GM19467 (cell line): Measurements from ENCODE around the gene C11orf54.
A peak's percentile ranks its signal among the peaks of the same experiment; 100 is the strongest.
"Not testable (repeated sequence)": the region's sequence is repeated elsewhere in the genome, so short reads cannot be mapped to it uniquely, and the experiment has no call there.

Experiments
- ATAC-seq: cut with Tn5 transposase; IDR thresholded peaks from one replicate; pipeline ENCODE4 v1.9.1; 2021; ENCODE audit warnings: mild to moderate bottlenecking, moderate library complexity; ENCODE audit not compliant: unreplicated experiment

Gene C11orf54

DNA sequence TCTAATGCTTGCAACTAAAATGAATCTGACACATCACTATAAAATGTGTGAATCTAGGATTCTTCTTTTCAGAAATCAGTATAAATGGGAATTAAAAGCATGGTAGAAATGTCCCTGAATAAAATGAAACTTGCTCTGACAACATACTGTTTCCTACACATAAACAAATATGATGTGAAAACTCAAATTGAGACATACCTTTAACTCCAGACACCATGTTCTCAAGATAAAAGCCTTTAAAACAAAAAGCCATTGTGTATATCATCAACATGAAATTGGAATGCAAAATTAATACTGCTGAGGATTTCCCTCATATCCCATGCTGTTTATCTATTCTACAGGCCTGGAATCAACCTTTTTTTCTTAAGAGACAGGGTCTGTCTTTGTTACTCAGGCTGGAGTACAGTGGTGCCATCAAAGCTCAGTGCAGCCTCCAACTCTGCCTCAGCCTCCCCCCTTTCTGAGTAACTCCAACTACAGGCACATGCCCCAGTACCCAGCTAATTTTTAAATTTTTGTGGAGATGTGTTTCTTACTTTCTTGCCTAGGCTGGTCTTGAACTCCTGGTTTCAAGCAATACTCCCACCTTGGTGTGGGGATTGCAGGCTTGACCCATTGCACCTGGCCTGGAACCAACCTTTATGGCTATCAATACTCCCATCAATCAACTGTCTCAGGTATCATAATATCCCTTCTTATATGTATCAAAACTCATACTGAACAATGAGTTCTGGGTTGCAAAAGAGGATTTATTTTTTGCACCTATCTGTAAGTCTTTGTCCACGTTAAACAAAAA lies 6.8 kb upstream of the C11orf54 start:
- no peak for ATAC-seq

DNA sequence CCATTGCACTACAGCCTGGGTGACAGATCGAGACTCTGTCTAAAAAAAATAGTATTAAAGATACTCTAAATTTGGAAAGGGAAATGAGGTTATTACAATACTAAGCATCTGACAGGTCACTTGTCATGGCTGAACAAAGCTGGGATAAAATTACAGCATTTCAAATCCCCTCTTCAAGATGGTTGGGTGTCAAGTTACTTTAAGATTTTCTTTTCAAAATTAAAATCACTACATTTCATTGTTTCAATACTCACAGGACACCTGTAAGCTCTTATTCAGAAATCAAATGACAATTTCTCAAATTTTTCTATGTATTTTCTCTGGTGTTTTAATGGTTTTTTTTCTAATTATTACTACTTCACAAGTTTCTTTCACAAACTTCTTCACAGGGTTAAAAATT lies 5.8 kb upstream of the C11orf54 start:
- ATAC-seq, result no peak

DNA sequence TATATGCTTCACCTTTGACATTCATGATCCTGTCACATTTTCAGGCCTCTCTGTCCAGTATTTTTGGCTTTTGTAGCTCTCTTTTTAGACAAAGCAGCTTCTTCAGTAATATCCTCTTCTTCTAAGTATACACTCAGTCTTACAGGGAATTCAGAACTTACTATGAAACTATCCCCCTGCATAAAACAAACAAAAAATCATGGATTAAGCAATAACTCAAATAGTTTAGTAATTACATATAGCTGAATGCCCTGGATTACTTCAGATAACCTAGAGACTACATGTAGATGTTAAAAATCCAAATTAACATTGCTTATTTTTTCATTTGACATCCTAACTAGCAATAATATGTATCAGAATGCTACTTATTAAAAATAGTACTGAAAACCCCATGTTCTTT lies 5.3 kb upstream of the C11orf54 start:
- ATAC-seq, result no peak

DNA sequence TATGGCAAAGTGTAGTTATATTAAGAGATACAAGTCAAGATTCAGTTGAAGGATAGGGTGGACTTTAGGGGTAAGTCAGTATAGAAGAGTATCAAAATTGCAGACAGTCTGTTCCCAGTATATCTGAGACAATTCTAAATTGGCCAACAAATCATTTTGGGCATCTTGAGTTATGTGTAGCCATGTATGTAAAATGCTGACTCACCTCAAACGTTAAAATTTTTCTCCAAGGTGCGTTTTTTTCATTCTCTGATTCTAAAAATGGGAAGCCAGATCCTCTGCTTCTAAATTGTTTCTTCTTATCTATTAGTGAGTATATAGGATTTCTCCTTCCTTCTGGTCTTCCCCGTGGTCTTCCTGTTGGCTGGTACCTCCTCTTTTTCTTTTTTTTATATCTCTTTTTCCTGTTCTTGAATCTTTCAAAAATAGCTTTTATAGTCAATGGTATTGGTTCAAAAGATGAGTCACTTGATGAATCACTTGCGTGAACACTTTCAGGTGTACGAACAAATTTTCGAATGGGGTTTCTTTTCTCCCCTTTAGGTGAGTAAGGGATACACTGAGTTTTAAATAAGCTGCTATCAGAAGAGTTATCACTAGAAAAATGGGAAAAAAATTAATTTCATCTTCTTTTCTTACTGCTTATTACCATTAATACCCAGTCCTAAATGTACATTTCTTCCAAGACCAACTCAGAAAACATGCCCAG lies 3.4 kb upstream of the C11orf54 start:
- ATAC-seq, result no peak

DNA sequence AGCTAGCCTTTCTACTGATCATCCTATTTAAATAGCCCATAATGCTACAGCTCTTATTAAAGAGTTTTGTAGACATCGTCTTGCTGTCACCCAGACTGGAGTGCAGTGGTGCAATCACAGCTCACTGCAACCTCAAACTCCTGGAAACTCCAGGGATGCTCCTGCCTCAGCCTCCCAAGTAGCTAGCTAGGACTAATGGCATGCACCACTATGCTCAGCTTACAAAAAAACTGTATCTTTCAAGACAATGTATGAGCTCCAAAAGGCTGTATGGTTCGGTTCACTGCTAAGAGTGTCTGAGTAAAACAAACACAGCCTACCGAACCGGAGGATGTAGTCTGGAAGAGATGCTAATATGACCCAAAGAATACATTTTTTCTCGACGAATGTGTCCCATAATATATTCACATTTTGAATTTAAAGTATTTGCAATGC lies 2.8 kb upstream of the C11orf54 start:
- no peak for ATAC-seq

DNA sequence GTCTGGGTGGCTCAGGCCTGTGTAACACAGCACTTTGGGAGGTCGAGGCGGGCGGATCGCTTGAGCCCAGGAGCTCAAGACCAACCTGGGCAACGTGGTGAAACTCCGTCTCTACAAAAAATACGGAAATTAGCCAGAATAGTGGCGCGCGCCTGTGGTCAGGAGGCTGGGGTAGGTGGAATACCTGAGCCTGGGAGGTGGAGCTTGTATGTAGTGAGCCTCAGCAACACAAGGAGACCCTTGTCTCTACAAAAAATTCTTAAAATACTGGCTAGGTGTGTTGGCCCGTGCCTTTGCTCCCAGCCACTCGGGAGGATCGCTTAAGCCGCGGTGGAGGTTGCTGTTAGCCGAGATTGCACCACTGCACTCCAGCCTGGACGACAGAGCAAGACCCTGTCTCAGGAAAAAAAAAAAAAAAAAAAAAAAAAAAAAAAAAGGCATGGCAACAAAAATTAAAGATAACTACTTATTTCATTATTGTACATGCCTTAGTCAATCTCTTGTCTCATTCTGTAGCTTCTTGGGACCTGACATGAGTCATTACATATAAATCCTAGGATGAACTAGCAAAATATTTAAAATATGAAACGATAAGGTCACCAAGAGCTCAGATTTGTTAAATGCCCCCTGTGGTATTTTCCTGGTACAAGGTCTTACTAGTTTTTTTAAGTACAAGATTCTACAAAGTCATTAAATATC lies 1.3 kb upstream of the C11orf54 start:
- ATAC-seq, result no peak

DNA sequence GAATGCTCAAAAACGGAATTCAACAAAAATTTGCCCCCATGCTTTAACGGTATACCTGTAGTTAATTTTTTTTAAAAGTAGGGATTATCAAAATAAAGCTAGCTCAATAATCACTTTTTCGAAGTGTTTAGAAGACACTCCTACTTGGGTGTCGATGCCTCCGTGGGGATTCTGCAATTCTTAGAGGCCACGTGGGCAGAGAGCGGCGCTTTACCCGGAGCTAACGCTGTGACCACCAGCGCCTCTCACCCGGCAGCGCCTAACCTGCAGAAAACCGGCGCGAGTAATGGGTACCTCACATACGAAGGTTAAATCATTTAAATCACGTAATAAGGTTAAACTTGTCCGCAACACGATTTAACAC lies 760 bp upstream of the C11orf54 start:
- ATAC-seq, result no peak

DNA sequence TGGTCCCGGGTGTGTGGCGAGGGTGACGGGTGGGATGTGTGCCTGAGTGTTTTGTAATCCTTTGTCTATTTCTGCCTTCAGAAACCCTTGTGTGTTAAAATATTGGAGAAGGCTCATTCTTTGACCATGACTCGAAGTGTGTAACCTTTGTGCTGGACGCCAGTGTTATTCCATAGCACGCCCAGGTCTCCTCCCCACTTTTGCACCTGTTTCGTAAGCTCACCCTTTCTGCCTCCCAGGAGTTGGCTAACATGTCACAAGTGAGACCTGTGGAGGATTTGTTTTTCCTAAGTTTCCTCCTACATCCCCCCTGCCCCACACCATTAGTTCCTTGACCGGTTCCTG lies 382 bp downstream of the C11orf54 start:
- ATAC-seq, result peak; percentile 16

DNA sequence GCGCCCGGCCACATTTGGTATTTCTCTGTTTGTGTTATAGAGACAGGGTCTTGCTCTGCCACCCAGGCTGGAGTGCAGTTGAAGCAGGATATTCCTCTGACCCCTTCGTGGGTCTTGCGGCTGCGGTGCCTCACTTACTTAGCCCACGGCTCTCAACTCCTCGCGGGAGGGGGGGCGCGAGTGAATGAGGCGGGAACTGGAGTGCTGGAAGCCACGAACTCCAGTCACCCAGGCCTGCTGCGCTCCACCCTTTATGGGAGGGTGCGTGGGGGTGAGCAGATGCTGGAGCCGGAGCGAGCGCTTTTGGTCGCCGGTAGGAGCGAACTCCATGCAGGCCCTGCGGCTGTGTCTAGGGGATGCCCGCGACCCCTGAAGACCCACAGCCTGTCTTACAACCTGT lies 1.8 kb downstream of the C11orf54 start:
- ATAC-seq, result no peak

DNA sequence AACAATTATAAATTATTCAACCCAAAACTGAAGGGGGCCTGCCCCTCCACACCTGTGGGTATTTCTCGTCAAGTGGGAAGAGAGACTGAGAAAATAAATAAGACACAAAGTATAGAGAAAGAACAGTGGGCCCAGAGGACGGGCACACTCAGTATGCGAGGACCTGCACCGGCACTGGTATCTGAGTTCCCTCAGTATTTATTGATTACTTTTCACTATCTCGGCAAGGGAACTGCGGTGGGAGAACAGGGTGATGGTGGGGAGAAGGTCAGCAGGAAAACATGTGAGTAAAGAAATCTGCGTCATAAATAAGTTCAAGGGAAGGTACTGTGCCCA lies 3.2 kb downstream of the C11orf54 start:
- no peak for ATAC-seq

DNA sequence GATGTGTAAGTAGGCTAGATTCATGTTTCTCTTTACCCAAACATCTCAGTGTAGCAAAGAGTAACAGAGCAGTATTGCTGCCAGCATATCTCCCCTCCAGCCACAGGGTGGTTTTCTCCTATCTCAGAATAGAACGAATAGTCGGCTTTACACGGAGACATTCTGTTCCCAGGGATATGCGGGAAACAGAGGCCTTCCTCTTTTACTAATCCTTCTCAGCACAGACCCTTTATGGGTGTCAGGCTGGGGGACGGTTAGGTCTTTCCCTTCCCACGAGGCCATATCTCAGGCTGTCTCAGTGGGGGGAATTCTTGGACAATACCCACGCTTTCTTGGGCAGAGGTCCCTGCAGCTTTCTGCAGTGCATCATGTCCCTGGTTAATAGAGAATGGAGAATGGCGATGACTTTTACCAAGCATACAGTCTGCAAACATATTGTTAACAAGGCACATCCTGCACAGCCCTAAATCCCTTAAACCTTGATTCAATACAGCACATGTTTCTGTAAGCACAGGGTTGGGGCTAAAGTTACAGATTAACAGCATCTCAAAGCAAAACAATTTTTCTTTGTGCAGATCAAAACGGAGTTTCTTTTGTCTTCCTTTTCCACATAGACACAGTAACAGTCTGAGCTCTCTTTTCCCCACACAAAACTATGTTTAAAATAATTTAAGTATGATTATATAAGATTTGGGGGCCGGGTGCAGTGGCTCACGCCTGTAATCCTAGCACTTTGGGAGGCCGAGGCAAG lies 3.7 kb downstream of the C11orf54 start:
- ATAC-seq, result not testable (repeated sequence)

DNA sequence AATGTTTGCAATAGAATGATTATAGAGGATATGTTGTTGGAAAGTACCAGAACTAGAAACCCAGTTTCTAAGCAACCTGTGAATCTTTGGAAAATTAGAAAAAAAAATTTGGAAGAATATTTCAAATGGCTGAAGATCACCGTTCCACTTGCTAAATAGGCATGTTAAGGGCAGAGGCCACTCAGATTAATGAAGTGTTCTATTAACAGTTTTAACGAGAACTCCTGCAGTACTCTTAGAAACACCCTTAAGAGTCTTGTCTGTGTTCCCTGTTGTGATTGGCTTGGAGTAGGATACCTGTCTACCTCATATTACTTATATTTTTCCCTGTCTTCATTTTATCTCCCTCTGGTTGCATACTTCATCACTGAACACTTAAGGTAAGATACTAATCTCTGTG lies 4.6 kb downstream of the C11orf54 start:
- ATAC-seq, result no peak

DNA sequence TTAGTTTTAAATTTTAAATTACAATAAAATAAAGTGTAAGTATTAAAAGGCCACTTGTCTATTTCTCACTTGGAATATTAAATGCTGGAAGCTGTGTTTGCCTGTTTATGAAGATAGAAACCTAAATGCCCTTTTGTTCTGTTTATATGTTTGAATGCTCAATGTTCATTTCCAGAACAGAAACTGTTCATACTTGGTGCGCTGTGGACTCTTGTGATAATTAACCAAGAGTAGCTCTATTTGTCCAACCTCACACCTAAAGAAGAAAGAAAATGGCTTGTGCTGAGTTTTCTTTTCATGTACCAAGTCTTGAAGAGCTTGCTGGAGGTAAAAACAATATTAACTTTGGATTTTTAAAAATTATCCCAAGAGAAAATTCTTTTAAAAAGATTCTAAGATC lies 5.7 kb downstream of the C11orf54 start:
- ATAC-seq, result peak; percentile 88

DNA sequence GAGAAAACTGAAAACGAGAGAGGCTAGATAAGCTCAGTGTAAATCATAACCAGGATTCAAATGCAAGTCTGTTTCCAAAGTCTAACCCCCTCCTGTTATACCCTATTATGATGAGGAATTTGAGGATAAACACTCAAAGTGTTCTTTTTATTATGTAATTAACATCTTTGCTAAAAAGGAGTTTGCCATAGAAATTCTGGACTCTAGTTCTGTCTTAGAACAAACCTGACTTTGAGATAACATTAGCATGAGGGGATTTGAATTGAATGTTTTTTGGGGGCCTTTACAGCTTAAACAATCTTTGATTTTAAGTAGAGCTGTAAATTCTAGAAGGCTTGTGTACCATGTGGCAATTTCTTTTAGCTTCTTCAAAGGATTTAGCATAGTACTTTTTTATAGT lies 9.5 kb downstream of the C11orf54 start:
- no peak for ATAC-seq

DNA sequence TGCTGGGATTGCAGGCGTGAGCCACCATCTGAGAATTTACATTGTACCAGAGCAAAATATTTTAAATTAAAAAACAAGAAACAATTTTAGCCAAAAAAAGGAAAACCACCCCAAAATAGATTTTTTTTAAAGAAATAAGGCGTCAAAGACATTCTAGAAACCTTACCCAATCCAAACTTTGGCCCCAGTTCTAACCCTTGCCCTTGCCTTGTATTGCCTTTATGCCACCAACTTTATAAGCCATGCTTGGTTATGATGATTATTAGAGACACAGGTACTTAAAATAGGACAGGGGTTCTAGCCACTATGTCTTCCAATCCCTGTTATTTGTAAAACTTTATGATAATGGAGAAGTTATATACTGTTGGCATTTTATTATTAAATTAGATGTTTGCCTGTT lies 11.8 kb downstream of the C11orf54 start:
- ATAC-seq, result no peak

DNA sequence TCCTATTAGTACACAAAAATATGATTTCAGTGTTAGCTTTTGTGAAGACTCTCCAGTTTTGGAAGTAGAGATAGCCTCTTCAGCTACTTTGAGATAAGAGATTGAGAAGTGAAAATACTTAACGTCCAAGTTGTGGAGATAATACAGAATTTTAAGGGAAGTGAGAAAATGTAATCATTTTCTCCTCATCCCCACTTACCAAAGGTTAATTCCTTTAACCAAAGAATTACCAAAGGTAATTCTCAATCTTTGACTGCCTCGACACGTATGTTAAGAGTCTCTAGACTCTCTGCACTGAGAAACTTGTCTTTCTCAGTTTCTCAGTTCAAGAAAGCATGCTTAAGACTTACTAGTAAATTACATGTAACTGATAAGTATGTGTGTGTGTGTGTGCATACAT lies 15.3 kb downstream of the C11orf54 start:
- ATAC-seq, result no peak

DNA sequence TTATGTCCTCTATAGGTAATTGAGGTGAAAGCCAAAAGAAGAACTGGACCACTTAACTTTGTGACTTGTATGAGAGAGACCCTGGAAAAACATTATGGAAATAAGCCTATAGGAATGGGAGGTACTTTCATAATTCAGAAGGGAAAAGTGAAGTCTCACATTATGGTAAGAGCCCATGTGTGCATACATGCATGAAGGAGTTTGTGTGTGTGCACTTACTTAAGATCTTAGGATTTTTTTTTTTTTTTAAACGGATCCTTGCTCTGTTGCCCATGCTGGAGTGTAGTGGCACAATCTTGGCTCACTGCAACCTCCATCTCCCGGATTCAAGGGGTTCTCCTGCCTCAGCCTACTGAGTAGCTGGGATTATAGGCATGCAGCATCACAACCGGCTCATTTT lies 15.8 kb downstream of the C11orf54 start:
- no peak for ATAC-seq

DNA sequence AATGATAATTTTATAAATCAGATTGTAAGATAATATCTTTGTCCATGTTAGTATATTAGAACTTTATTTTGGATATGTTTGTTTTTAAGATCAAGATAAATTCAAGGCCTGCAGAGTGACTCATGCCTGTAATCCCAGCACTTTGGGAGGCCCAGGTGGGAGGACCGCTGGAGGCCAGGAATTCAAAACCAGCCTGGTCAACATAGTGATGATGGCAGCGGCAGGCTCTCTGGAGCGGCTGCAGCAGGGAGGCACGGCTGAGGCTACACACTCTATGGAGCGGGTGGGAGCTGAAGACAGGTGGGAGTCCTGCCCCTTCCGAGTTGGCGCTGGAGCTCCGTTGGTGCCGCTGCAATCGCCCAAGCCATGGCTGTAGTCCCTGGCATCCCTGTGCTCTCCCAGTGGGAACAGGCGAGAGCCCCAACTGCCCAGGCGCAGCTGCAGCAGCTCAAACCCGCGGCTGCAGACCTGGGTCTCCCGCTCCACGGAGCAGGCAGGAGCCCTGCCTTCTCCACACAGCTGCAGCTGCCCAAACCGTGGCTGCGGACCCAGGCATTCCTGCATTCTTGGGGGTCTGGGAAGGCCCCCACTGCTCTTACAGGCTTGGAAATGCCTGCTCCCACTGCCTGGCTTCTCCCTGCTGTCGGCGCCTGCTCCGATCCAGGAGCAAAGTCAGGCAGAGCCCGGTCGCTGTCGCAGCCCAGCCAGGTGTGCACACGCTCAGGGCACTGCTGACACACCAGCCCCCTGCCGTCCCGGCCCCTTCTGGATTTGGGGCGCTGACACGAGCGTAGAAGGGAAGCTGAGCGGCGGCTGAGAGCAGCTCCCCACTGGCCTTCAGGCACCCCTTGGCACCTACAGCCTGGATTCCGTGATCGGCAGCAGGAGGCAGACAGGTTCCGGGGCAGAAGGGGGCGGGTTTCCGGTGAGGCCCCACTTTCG lies 16.7 kb downstream of the C11orf54 start:
- no peak for ATAC-seq

DNA sequence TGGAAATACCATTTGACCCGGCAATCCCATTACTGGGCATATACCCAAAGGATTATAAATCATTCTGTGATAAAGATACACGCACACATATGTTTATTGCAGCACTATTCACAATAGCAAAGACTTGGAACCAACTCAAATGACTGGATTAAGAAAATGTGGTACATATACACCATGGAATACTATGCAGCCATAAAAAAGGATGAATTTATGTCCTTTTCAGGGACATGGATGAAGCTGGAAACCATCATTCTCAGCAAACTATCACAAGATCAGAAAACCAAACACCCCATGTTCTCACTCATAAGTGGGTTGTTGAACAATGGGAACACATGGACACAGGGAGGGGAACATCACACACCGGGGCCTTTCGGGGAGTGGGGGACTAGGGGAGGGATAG lies 17.7 kb downstream of the C11orf54 start:
- not testable (repeated sequence) for ATAC-seq

DNA sequence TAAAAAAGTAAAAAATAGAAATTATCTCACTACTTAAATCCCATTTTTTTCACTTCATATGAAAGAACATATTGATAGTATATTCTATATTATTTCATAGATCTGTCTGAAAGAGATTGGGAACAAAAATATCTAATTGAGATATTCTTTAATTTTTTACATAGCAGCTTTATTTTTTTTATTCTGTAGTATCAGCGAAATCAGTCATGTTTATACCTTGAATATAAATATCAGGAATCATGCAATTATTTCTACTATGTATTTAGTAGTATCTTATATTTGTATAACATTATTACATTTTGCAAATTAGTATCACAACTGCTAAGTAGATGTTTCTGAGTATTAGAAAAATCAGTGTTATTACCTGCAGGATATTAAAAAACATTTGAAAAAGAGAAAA lies 20.4 kb downstream of the C11orf54 start:
- ATAC-seq, result no peak
